Peyer's patch (tissue), 4 donors: ENCODE measurements around the gene UQCR11.

ENCODE experiments used
- POLR2A ChIP-seq, 2 donors: fragments of 450-650 bp; IDR thresholded peaks; one replicate each; pipeline ENCODE4 v1.5.1; 2017; ENCODE audit warnings: antibody characterized with exemption in 2 of 2, mild to moderate bottlenecking in 2 of 2, moderate library complexity in 2 of 2
- TF ChIP-seq, protein P1 (sequence below), 6 experiments: fragments of 450-650 bp in 4 of 6; fragments of 200-600 bp in 2 of 6; sonication (generic) in 1 of 6; IDR thresholded peaks; one replicate each; pipeline ENCODE4 v1.5.1; 2017 to 2019; ENCODE audit warnings: antibody characterized with exemption in 6 of 6, mild to moderate bottlenecking in 3 of 6, moderate library complexity in 1 of 6

DNA sequence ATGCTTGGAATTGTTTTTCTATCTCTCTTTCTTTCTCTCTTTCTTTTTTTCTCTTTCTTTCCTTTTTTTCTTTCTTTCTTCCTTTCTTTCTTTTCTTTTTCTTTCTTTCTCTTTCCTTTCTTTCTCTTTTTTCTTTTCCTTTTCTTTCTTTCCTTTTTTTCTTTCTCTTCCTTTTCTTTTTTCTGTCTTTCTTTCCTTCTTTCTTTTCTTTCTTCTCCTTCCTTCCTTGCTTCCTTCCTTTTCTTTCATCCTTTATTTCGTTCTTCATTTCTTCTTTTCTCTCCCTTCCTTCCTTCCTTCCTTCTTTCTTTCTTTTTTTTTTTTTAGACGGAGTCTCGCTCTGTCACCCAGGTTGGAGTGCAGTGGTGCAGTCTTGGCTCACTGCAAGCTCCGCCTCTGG, 35.3 kb downstream of the UQCR11 start:
- no peak for TF ChIP-seq POLR2A (IDR thresholded peaks at IDR 0.05)
- TF ChIP-seq, protein P1, sequence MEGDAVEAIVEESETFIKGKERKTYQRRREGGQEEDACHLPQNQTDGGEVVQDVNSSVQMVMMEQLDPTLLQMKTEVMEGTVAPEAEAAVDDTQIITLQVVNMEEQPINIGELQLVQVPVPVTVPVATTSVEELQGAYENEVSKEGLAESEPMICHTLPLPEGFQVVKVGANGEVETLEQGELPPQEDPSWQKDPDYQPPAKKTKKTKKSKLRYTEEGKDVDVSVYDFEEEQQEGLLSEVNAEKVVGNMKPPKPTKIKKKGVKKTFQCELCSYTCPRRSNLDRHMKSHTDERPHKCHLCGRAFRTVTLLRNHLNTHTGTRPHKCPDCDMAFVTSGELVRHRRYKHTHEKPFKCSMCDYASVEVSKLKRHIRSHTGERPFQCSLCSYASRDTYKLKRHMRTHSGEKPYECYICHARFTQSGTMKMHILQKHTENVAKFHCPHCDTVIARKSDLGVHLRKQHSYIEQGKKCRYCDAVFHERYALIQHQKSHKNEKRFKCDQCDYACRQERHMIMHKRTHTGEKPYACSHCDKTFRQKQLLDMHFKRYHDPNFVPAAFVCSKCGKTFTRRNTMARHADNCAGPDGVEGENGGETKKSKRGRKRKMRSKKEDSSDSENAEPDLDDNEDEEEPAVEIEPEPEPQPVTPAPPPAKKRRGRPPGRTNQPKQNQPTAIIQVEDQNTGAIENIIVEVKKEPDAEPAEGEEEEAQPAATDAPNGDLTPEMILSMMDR (IDR thresholded peaks at IDR 0.05) = no peak
